ENCODE results near the gene ARFIP2. TPM values are rescaled to one million over a fixed set of nuclear protein-coding genes. Genes with fewer than 3 reads are reported as not detected.

Gene ARFIP2
- total RNA-seq, 1 donor from 2014 or later, result 36.4 TPM

GRCh38 chr11:6440906-6441358 is 40.2 kb downstream of the ARFIP2 start, which contains the start of gene HPX:
Gene HPX, minus strand, starts transcription at chr11:6440987. Its CDS starts 24 bp downstream, at chr11:6440963.
- DNase-seq, result no peak
- H3K27ac ChIP-seq, result no peak within 1 kb of the TSS
- H3K4me3 ChIP-seq, result no peak within 1 kb of the TSS
- intact Hi-C loops (cut with DNase I), result loop anchor here (5.0 kb wide), 1 partner anchor 59 kb away; no protein-coding TSS in a partner anchor
- no peak for ATAC-seq
- no peaks in the 10 kb centered on the region for H3K36me3 ChIP-seq
- H3K9me3 ChIP-seq, result no peaks in the 10 kb centered on the region
- no peak for TF ChIP-seq CTCF (IDR thresholded peaks at IDR 0.05)
- no peaks in the 10 kb centered on the region for H3K27me3 ChIP-seq
- no peaks in the 10 kb centered on the region for H3K4me1 ChIP-seq

DNA sequence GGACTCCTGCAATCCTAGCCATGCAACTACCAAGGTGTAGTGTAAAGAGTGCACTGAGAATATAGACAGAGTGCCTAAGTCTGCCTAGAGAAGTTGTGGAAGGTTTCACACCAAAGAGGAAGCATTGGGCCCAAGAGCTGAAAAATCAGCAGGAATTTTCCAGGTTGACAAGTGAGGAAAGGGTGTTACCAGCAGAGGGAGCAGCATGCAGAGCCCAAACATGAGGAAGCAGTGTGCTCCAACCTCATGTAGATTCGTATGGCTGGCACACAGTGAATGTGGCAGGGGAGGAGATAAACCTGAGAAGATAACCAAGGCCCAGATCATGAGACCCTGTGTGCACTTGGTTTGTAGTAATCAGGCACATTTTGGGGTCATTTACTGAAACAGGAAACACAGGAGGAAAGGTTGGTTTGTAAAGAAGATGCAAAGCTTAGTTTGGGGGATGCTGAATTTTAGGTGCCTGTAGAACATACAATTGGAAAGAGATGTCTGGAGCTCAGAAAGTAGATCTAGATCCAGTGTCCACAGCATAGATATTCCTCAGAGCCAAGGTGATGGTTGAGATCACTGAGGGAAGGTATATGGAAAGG is 42.1 kb downstream of the ARFIP2 start:
- DNase-seq (no peak), ATAC-seq (peak; percentile 82)
- Histone ChIP-seq H3K27ac (no peak overlapping the region), H3K27me3 (no peaks in the 10 kb centered on the region), H3K9me3 (no peaks in the 10 kb centered on the region), H3K4me1 (no peaks in the 10 kb centered on the region), H3K4me3 (no peak overlapping the region), H3K36me3 (no peaks in the 10 kb centered on the region)
- intact Hi-C loops (cut with DNase I), result no loop called here
- TF ChIP-seq CTCF (IDR thresholded peaks at IDR 0.05), result peak; percentile 67

- Histone ChIP-seq H3K9me3 (no peaks in the 10 kb centered on the region), H3K27me3 (no peaks in the 10 kb centered on the region), H3K36me3 (no peaks in the 10 kb centered on the region), H3K27ac (no peak overlapping the region), H3K4me1 (no peaks in the 10 kb centered on the region), H3K4me3 (no peak overlapping the region)
- ATAC-seq (peak; percentile 63), DNase-seq (no peak)
- no peak for TF ChIP-seq CTCF (IDR thresholded peaks at IDR 0.05)
- intact Hi-C loops (cut with DNase I), result no loop called here
Observed at GRCh38 chr11:6437993-6438392, 43.1 kb downstream of the ARFIP2 start.

DNA sequence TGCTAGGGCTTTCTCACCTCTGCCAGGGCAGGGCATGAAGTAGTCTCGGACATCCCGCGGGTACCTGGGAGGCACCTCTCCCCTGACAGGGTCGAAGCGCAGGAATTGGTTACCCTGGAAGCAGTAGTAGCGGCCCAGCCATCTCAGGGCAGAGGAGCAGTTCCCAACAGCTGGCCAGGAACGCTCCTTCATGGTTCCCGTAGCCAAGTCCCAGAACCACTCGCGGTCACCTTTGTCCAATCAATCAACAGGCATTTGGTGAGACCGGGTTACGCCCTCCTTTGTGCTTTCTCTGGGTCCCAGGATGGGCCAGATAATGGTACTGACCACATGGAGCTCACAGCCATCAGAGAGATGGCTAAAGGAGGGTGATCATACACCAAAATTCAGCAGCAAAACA is 43.7 kb downstream of the ARFIP2 start:
- Histone ChIP-seq H3K36me3 (no peaks in the 10 kb centered on the region), H3K27me3 (no peaks in the 10 kb centered on the region), H3K4me3 (no peak overlapping the region), H3K9me3 (no peaks in the 10 kb centered on the region), H3K4me1 (no peaks in the 10 kb centered on the region), H3K27ac (no peak overlapping the region)
- ATAC-seq (no peak), DNase-seq (no peak)
- TF ChIP-seq CTCF (IDR thresholded peaks at IDR 0.05), result no peak
- intact Hi-C loops (cut with DNase I), result no loop called here

GRCh38 chr11:6433998-6434660 is 47.0 kb downstream of the ARFIP2 start:
- Histone ChIP-seq H3K36me3 (no peaks in the 10 kb centered on the region), H3K4me3 (no peak overlapping the region), H3K9me3 (no peaks in the 10 kb centered on the region), H3K4me1 (no peaks in the 10 kb centered on the region), H3K27me3 (no peaks in the 10 kb centered on the region), H3K27ac (no peak overlapping the region)
- DNase-seq, result no peak
- no peak for TF ChIP-seq CTCF (IDR thresholded peaks at IDR 0.05)
- intact Hi-C loops (cut with DNase I), result no loop called here
- no peak for ATAC-seq

All from upper lobe of right lung (tissue), 1 donor.